ENCODE data around the gene TIMM13.

TIMM13 gene

DNA sequence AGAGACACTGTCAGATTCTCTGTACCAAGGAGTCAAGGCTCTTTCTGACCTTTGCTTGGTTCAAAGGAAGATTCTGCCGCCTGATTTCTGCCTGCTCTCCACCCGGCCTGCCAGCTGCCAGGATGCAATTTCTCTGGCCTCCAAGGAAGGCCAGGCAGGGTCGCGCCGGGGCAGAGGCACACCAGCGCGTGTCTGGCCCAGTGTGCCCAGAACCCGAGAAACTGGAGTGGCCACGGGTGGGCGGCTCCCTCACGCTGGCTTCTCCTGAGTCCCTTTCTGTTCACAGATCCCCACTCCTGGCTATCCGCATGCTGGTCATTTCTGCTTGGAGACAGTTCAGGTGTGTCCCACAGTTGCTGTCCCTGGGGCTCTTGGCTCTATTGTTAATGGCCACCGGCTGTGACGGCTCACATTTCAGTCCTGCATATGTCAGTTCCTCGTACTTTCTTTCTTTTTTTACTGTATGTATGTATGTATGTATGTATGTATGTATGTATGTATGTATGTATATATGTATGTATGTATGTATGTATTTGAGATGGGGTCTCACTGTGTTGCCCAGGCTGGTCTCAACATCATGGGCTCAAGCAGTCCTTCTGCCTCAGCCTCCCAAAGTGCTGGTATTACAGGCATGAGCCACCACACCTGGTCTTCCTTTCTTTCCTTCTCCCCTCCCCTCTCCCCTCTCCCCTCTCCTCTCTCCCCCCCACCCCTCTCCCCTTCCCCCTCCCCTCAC is 50.4 kb downstream of the TIMM13 start:
- DNase-seq, result no peak

All from activated CD4-positive, CD25-positive, alpha-beta regulatory T cell treated with anti-CD3 and anti-CD28 coated beads, Interleukin-2, amount 50 U/mL, for 72 hours (primary cell).